Pulmonary artery endothelial cell (primary cell): ENCODE results near the gene FAM216A. TPM values are rescaled to one million over a fixed set of nuclear protein-coding genes. Genes with fewer than 3 reads are reported as not detected.
"Not testable (repeated sequence)": the region's sequence is repeated elsewhere in the genome, so short reads cannot be mapped to it uniquely, and the experiment has no call there.

ENCODE experiments used
- DNase-seq: peaks from one replicate; pipeline ENCODE4 v3.0.0-alpha.2; 2011; ENCODE audit warnings: low read depth, low spot score
- total RNA-seq: library from RNA; depleted of rRNA; stranded (reverse); fragments of >200 nt; gene quantifications from 2 replicates; pipeline ENCODE4 v1.2.3, GENCODE V29; 2014

FAM216A gene
- total RNA-seq, 1 donor from 2014 or later = 17.9 TPM

DNA sequence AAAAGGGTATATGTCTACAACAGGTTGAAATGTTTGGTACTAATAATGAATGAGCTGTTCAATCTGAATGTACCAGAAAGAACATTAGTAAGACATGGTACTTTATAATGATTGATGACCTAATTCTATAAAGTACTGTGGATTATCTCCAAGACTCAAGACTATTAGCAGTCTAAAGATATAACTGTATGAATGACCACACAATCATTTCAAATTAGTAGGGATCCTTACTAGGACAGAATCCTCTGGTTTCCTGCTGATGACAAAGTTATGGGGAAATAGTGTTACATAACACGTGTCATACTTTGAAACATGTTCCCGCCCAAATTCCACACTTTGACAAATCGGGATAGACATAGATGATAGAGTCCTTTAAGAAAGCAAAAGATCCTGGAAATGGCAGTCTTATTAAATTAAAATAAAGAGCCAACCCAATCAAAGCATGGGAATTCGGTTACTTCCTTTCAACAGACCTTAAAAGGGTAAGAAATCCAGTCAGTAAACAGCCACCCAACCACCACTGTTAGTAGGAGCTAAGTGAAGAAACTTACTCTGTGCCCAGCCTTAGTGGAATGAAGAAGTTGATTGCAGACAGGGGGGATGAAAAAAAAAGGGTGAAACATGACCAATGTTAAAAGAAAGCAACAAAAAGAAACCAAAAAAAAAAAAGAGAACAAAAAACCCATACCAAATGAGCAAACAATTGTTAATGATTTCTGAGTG lies 30.5 kb downstream of the FAM216A start:
- no peak for DNase-seq

DNA sequence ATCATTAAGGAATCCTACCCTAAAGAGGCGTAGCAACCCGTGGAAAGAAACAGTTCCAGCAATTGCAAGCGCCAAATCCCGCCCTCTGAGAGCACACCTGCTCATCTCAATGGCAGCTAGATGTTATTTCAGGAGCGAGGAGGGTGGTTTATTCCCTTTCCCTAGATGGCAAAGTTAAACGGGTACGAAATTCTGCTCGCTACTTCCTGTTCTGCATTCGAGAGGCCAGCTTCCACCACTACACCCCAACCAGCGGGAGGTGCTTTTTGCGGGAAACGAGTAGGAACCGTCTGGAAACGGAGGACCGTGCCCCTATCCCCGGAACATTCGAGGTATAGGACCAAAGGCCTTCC lies 32.7 kb downstream of the FAM216A start:
- no peak for DNase-seq

DNA sequence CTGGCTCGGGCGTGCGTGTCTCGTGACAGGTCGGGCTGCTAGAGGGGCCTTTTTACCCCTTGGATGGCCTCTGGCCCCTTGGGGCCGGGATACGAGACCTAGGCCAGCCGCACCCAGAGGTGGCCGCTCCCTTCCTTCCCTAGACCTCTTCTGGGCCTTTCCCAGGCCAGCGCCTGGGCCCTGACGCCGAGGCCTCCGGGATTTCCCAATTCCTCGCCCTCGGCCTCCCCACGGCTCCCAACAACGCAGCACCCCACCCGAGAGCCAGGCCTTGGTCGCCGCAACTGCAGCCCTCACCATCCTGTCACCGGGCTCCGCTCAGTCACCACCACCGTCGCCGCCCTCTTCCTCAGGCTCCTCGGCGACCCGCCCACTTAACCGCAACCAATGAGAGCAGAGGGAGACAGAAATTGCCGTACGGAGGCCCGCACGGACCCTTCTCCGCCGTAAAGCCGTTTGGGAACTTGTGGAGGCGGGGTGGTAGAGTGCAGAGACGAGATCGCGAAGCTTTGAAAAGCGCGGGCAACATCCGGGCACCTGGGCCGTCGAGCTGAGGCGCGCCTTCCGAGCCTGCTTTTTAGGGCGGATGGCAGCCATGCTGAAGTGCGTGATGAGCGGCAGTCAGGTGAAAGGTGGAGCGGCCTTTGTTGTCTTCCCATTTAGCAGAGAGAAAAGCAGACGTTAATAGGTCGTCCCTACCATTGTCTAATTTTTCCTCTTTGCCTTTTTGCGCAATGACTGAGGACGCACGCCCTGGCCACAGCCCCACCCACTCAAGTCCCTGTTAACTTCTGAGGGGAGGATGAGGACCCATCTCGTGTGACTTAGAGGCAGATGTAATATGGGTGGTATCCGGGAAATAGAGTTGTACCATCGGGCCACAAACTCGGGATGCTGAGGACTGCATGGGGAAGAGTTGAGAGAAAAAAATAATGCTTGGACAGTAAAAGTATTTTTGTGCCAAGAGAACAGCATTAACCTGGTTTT lies 33.4 kb downstream of the FAM216A start, which contains the start of the genes RAD9B and VPS29:
TSS of gene RAD9B (plus strand) at position 580 of the 987 bp plus-strand sequence. CDS start at position 587, 7 bp downstream.
TSS of gene VPS29 (minus strand) at position 360 of the 987 bp plus-strand sequence. CDS start at position 300, 60 bp downstream.
- DNase-seq = peak; percentile 93

DNA sequence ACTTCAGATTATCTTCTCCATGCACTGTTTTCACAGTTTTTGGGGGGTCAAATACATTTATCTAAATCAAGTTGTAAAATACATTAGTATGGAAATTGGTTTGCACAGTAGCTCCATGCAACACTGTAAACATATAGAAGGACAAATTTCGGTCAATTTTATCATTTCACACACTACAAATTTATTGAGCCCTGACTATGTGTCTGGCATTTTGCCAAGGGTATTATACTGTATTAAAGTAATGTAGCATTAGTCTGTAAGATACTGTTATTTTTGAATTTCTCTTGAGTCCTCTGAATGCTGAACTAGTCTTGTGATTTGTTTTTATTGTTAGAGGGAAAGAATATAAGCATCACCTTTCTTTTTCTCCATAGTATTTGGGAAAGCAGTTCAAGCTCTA lies 34.8 kb downstream of the FAM216A start:
- DNase-seq = no peak

DNA sequence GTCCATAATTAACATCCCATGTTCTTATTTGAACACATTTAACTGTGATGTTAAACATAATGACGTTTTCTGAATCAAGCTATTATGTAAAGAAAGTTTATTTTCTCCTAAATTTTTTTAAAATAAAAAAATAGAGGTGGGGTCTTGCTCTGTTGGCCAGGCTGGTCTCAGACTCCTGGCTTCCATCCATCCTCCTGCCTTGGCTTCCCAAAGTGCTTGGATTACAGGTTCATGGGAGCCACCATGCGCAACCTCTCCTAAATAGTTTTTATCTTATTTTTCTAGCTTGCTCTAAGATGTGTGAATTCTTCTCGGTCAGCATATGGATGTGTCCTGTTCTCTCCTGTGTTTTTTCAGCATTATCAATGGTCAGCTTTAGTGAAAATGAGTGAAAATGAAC lies 36.7 kb downstream of the FAM216A start:
- DNase-seq = no peak

DNA sequence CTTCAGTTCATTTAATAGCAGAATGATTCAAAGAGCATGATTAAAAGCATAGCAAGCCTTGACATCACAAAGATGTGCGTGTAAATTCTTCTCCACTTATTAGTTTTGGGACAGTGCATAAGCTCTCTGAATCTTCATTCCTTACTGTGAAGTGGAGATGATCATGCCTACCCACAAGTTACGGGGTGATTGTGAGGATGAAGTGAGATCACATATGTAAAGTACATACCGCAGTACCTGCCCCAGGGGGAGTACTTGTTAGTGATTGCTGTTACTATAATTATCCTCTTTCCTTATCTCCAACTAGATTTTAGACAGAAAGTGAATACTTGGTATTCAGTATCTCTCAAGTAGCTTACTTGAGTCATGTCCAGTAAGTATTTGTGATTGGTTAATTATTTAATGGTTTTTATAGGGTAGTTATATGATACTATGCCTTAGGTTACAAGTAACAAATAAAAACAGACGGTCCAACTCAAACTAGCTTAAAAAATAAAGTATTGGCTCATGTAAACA lies 39.5 kb downstream of the FAM216A start:
- no peak for DNase-seq

DNA sequence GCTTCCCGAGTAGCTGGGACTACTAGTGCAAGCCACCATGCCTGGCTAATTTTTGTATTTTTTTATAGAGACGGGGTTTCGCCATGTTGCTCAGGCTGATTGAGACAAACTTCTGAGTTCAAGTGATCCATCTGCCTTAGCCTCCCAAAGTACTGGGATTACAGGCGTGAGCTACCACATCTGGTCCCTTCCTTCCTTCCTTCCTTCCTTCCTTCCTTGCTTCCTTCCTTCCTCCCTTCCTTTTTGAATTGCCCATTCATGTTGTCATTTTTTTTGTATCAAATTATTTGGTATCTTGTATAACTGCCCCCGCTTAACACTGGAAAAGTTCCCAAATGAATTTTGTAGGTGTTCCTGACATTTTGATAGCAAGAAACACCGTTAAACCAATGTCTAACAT lies 45.2 kb downstream of the FAM216A start:
- DNase-seq = no peak

DNA sequence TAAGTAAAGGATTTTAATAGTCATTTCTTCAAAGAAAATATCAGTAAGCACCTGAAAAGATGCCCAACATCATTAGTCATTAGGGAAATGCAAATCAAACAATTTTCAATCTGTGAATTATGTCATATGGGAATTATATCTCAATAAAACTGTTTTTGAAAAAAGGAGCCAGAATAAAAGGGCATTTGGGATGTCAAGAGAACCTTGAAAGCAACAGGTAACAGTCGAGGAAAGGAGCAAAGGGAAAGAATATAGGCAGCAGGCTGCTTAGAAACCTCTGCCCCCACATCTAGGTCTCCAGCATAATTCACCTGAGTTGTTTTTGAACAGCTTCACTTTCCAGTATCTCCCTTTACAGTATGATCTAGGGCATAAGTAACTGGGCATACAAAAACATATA lies 45.7 kb downstream of the FAM216A start:
- no peak for DNase-seq

DNA sequence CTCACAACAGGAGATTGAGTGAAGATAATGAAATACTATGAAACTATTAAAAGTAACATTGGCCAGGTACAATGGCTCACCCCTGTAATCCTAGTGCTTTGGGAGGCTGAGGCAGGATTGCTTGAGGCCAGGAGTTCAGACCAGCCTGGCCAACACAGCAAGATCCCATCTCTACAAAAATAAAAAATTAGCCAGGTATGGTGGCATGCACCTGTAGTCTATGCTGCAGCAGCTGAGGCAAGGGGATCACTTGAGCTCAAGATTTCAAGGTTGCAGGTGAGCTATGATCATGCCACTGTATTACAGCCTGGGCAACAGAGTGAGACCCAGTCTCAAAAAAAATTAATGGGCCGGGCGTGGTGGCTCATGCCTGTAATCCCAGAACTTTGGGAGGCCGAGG lies 48.4 kb downstream of the FAM216A start:
- DNase-seq = no peak

DNA sequence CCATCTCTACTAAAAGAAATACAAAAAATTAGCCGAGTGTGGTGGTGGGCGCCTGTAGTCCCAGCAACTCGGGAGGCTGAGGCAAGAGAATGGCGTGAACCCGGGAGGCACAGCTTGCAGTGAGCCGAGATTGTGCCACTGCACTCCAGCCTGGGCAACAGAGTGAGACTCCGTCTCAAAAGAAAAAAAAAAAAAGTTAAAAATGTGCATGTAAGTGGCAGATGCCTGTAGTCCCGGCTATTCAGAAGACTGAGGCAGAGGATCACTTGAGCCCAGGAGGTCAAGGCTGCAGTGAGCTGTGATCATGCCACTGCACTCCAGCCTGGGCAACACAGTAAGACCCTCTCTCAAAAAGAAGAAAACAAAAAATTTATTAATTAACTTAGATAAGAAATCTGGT lies 49.4 kb downstream of the FAM216A start:
- DNase-seq = not testable (repeated sequence)

DNA sequence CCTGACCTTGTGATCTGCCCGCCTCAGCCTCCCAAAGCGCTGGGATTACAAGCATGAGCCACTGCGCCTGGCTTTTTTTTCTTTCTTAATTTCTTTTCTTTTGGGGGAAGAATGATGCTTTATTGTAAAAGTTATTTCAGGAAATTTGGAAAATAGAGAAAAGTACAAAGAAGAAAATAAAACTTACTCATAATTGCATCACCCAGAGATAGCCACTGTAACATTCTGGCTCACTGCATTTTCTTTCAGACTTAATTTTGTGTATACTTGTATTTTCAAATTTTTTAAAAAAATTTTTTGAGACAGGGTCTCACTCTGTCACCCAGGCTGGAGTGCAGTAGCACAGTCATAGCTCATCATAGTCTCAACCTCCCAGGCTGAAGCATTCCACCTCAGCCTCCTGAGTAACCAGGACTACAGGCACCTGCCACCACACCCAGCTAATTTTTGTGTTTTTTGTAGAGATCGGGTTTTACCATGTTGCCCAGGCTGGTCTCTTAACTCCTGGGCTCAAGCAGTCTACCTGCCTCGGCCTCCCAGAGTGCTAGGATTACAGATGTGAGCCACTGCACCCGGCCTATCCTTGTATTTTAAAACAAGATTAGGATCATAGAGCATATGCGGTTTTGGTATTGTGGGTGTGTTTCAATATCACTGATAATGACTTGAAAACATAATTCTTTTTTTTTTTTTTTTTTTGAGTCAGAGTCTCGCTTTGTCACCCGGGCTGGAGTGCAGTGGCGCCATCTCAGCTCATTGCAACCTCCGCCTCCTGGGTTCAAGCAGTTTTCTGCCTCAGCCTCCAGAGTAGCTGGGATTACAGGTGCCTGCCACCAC lies 52.4 kb downstream of the FAM216A start:
- DNase-seq = not testable (repeated sequence)

DNA sequence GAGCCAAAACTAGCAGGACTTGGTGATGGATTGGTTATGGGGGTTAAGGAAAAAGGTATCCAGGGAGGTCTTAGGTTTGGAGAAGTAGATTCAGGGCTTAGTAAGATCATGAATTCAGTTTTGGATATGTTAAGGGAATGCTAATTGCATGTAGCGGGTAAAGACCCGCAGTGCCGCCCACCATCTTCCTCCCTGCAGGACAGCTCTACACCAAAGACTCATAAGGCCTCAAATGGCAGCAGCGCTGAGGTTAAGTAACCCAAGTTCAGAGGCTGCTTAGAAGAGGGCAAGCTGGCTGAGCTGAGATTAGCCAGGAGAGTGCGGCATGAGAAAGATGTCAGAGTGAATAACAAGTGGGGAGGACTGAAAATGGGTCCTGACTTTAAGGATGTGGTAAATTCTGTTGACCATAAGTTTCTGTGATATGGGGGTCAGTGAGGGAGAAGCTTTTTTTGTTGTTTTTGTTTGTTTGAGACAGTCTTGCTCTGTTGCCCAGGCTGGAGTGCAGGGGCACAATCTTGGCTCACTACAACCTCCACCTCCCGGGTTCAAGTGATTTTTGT lies 59.7 kb downstream of the FAM216A start:
- no peak for DNase-seq

DNA sequence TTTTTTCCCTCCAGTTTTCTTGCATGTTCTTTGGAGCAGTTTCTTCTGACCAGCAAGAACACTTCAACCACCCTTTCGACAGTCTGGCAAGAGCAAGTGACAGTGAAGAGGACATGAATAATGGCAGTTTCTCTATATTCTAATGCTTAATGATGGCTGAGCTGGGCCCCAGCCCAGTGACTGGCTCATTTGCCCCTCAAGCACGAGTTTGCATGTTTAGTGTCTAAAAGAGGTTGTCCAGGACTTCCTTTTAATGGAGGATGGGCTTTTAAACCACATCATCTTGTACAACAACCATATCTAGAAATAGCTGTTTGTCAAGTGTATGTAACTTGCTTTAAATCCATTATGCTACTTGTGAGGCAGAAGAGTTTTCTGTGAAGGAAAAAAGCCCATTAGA lies 61.9 kb downstream of the FAM216A start:
- no peak for DNase-seq

DNA sequence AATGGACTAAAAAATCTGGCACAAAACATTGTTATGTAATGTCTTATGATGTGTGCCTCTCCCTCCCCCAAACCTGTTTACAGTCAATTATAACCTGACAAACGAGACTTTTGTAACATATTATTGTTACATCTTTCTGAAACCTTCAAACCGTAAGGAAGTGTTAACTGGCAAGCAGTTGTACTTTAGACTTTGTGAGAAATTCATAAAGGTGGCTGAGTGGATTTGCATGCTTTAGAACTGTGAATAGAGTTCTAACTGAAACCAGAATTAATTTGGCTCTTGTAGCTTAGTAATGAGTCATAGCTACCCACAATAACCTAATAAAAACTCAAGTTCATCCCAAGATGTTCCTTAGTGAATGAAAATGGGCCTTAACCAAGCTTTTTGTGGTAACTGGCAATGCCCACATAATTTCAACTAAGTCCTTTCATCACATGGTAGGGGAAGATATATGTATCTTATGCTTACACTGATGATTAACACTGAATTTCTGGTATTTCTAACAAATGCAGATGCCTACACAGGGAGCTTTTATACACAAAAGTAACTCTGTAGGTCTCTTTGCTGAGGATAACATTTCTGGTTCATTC lies 63.2 kb downstream of the FAM216A start:
- no peak for DNase-seq

DNA sequence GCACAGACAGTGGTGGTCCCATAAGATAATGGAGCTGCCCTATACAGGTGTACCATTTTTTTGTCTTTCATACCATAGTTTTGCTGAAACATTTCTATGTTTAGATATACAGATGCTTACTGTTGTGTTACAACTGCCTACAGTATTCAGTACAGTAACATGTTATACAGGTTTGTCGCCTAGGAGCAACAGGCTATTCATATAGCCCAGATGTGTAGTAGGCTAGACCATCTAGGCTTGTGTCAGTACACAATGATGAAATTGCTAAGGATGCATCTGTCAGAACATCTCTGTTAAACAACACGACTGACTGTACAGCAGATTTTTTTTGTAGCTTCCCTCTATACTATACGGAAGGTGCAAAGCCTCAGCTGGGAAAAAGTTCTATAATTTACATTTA lies 64.0 kb downstream of the FAM216A start:
- no peak for DNase-seq

DNA sequence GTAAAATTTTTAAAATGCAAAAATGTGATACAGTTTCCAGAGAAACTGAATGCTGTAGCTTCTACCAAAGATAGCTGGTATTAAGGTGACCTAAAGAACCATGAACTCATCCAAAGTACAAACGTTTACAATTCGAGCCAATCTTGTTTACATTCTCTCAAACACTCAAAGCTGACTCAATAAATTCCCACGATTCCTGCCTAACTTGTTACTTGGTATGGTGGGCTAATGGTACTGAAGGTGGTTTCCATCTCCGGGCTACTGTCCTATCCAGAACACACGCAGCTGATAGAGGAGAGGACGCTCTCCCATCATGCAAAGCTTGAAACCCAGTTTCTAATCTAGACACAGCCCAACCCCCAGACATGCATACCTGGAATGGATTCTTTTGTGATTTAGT lies 65.0 kb downstream of the FAM216A start:
- DNase-seq = no peak

DNA sequence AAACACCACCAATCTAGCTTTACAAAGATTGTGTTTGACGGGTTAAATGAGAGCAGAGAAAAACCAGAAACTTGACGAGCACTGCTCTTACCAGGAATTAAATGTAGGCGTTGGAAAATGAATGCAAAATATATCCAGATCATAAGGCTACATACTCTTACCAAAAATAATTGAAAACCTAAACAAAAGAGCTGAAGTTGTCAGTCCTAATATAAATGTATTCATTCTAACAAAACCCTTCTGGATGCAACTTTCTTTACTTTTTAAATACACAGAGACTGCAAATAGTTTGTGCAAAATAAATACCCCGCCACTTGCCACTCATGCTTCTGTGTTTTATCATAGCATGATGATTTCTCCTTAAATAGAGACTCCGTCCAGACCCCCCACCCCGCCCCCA lies 66.2 kb downstream of the FAM216A start:
- no peak for DNase-seq

DNA sequence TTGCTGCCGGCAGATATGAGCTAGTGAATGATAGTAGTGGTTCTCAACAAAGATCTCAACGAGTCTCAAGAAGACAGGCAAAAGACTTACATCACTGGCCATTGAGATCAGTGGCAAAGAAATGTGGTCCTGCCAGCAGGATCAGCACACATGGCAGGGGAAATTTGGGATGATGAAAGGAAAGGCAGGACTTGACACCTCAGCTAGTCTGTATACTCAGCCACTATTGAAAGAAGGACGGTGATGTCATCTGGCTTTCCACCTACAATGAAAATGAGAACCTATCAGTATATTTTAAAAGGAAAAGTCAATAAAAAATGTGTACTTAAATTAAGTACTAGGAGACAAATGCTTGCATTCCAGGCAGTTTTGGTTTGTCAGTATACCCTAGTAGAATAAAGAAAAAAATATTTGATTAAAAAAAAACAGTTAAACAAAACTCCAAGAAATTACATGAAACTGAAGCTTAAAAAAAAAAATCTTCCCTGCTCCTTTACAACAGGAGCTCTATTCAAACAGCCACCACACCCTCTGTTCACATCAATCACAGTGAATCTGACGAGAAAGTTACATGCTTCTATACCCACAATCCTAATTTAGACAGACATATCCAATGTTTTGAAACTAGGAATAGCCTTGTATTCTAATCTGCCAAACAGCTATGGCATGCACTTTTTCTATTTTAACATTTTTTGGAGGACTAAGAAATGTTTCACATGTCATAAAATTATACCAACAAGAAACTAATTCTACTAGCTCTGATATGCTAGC lies 68.4 kb downstream of the FAM216A start:
- no peak for DNase-seq

DNA sequence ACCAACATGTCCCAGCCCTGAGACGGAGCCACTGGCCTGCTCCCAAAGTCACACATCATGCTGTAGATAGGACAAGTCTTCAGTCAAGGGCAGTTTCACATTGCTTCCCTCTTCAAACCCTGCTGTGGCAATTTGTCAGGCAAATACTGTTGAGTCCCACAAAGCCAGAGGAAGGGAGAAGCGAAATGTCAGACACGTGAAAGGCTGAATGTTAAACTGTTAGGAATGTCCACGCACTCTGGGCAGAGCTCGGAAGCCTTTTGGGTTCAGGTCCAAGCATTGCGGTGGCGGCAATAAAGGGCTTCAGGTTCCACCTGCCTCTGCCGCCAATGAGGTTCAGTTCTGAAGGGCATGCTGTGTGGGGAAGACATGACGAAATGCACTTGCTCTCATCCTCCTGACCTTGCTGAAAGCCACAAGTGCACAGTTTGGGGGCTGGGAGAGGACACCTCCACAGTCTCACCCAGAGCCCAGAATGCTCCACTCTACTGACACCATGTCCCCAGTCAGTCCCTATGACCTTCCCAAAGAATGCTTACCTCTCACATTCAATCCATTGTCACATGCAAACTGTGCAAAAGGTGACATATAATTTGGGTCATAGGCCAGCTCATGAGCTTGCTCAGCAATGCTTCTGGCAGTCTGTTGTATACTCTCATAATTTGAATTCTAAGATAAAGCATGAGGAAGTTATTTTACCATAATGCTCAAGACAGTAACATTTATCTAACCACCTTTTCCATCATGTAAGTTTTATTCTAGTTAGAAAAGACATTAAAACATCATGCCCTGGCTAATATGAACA lies 69.2 kb downstream of the FAM216A start:
- DNase-seq = no peak
